Activated gamma-delta T cell treated with Interleukin-2 at 50 U/mL for 16 hours (primary cell): ENCODE measurements around the gene MRPL41.
"Not testable (repeated sequence)": the region's sequence is repeated elsewhere in the genome, so short reads cannot be mapped to it uniquely, and the experiment has no call there.

Experiments used
- DNase-seq: peaks from one replicate; pipeline ENCODE4 v3.0.0-alpha.2; 2020

The MRPL41 gene

DNA sequence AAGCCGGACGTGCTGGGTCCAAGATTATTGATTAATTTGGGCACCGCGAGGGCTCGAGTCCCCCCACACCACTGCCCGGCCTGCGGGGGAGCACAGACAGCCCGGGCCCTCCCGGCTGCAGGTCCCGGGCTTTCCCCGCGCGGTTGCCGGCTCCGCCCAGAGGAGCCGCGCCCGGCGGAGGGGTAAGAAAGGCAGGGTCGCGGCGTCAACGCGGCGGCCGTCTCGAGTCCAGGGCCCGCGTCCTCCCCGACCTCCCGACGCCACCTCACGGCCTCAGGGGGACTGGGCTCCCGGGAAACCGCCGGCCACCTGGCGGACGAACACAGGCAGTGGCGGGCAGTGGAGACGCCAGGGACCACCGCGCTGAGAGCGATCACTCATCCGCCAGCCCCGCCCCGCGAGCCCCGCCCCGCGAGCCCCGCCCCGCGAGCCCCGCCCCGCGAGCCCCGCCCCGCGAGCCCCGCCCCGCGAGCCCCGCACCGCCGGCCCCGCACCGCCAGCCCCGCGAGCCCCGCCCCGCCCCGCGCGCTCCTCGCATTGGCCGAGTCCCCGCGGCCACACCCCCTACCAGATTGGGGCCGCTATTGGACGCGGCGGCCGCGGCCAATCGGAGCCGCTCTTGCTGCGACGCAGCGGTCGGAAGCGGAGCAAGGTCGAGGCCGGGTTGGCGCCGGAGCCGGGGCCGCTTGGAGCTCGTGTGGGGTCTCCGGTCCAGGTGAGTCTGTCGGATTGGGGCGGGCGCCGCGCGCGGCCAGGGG lies at the start of gene MRPL41:
TSS of gene MRPL41 (plus strand) at position 616 of the 758 bp plus-strand sequence. CDS start 203 bp downstream, outside the sequence.
- DNase-seq: peak; percentile 82

DNA sequence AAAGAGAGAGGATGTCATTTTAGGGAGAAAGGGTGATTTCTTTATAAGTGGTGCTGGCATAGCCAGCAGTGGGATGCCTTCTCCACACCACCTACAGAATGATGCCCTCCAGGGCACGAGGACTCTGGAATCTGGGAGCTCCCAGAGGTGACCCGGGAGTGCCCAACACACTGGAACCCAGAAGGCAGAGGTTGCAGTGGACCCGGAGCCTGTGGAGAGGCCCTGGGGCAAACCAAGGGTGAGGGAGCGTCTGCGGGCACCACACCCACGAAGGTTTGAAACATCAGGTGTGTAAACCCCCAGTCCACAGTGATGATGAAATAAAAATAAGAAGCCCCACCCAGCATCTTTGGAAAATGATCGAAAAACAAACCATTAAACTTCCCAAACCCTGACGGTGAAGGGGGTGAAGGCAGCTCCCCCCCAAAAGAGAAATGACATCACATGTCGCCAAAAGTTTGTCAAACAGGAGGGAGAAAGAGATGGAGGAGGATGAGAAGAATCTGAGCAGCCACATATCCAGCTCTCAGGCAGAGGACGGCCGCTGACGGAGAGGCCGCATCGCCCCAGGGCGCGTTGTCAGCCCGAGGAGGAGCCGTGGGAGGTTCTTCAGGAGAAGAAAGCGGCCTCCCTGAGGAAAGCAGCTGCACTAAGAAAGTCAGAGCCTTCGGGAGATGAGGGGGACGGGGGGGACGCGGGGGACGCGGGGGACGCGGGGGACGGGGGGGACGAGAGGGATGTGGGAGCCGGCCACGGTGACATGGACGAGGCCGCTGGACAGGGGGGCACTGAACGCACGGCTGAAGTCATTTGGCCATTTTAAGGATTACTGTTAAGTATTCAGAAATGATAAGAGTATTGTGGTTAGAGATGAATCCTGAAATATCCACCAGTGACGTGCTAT lies 49.4 kb upstream of the MRPL41 start:
- DNase-seq: no peak

DNA sequence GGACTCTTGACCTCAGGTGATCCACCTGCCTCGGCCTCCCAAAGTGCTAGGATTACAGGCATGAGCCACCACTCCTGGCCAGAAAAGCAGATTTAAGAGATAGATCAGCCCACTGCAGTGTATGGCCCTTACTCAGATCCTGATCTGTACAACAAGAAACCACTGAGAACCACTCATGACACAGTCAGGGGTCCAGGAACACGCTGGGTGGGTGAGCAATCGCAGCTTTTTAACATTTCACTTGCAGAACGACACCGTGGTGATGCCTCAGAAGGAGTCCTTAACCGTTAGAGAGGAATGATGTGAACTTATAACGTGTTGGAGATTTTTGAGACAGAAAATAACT lies 47.3 kb upstream of the MRPL41 start:
- no peak for DNase-seq

DNA sequence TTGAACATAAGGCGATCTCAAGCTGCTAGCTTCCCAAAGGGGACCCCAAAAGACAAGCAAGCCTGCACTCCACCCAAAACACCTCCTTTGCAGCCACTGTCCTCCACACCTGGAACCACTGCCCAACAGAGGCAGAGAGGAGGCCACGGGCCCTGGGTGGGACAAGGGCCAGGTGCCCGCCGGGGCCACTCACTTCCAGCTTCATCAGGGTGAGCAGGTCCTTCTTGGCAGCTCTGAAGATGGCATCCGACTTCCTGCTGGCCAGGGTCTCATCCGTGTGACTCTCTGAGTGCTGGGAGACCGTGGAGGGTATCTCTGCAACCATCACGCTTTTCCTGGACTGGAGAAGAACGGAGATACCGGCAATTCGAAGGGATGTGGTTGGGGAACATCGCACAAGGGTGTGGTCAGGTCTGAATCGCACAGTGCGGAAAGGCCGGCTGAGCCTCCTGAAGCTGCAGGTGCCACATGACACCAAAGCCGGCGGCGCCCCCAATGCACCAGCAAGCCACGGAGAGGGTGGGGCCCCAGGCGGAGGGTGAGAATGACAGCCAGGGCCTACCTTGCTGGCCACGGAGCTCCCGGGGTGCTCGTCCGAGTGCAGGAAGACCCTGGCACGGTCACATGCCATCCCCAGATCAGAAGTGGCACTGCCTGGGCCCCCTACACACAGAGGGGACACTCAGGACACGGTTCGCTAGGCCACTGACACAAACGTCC lies 46.1 kb upstream of the MRPL41 start:
- no peak for DNase-seq

DNA sequence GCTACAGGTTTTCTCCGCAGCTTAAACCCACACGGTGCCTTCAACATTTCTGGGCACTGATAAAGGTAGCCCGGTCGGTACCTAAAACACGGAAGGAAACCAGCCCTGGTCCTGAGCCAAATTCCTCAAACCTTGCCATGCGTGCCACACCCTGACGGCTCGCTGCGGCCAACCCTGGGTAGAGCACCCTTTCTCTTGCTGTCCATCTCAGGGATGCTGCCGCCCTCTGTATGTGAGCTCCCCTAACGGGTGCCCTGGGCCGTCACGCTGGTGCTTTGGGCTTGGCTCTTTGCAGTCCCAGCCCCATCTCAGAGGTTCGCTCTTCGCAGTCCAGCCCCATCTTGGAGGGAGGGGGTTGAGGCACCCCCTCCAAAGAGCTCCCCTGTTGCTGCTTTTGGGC lies 45.4 kb upstream of the MRPL41 start:
- DNase-seq: no peak

DNA sequence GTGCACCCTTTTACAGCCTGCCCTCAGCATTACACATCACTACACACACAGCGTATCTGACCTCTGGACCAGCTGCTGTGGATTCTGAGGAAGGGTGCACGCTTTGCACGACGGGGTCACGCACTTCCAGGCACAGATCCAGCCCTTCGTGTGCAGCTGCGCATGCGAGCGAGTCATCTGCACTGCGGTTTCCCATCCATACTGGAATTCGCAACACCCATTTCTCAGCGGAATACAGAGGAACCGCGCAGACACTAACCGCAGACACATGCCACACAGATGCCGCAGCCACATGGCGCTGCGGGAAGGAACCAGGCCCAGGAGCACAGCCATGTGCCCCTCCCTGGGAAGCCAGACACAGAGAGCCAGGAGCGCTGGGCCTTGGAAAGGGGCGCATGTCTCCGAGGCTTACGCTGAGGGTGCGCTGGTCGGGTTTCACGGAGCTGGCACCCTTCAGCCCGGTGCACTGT lies 44.9 kb upstream of the MRPL41 start:
- no peak for DNase-seq

DNA sequence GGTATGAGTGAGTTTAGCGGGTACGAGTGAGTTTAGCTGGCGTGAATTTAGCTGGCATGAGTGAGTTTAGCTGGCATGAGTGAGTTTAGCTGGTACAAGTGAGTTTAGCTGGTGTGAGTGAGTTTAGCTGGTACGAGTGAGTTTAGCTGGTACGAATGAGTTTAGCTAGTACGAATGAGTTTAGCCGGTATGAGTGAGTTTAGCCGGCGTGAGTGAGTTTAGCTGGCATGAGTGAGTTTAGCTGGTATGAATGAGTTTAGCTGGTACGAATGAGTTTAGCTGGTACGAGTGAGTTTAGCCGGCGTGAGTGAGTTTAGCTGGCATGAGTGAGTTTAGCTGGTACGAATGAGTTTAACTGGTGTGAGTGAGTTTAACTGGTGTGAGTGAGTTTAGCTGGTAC lies 42.5 kb upstream of the MRPL41 start:
- no peak for DNase-seq

DNA sequence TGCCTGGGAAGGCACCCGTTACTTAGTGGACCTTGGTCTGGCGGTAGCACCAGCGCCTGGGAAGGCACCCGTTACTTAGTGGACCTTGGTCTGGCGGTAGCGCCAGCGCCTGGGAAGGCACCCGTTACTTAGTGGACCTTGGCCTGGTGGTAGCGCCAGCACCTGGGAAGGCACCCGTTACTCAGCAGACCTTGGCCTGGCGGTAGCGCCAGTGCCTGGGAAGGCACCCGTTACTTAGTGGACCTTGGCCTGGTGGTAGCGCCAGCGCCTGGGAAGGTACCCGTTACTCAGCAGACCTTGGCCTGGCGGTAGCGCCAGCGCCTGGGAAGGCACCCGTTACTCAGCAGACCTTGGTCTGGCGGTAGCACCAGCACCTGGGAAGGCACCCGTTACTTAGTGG lies 40.6 kb upstream of the MRPL41 start:
- DNase-seq: not testable (repeated sequence)

DNA sequence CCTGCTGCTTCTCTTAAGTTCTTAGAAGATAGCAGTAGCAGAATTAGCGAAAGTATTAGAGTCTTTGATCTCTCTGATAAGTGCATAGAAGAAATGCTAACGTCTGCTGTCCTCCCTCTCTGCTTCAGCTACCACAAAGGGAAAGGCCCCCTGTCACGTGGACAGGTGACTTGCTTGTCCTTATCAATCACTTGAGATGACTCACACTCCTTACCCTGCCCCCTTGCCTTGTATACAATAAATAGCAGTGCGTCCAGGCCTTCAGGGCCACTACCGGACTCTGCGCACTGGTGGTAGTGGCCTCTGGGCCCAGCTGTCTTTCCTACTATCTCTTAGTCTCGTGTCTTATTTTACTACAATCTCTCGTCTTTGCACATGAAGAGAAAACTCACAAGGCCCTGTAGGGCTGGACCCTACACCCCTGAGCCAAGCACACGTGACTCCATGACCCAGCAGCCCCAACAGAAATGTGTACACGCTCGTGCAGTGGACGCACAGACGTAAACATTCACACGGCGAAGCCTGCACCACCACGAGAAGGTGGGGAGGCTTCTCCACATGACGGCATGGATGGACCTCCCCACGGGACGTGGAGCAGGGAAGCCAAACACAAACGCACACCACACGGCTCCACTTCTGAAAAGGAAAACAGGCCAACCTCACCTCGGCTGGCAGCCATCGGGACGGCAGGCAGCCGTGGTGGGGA lies 39.8 kb upstream of the MRPL41 start:
- DNase-seq: no peak

DNA sequence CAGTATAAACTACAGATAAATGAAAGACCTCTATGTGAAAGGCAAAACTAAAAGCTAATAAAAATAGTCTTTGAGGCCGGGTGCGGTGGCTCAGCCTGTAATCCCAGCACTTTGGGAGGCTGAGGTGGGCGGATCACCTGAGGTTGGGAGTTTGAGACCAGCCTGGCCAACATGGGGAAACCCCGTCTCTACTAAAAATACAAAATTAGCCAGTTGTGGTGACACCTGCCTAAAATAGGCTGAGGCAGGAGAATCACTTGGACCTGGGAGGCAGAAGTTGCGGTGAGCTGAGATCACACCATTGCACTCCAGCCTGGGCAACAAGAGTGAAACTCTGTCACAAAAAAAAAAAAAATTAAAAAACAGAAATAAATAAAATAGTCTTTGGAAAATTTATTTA lies 38.5 kb upstream of the MRPL41 start:
- DNase-seq: not testable (repeated sequence)

DNA sequence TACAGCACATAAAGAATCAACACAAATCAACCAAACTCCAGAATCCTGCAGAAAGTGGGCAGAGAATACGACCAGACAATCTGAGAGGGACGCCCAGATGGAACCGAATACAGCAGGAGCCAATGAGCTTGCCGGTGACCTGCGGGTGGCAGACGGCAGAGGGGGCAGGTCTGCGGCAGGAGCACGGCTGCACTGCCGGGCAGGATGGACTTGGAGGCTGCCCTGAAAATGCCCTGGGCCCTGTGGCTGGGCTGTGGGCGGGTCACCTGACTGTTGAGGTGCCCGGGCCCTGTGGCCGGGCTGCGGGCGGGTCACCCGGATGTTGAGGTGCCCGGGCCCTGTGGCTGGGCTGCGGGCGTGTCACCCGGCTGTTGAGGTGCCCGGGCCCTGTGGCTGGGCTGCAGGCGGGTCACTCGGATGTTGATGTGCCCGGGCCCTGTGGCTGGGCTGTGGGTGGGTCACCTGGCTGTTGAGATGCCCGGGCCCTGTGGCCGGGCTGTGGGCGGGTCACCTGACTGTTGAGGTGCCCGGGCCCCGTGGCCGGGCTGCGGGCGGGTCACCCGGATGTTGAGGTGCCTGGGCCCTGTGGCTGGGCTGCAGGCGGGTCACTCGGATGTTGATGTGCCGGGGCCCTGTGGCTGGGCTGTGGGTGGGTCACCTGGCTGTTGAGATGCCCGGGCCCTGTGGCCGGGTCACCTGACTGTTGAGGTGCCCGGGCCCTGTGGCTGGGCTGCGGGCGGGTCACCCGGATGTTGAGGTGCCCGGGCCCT lies 37.7 kb upstream of the MRPL41 start:
- DNase-seq: not testable (repeated sequence)

DNA sequence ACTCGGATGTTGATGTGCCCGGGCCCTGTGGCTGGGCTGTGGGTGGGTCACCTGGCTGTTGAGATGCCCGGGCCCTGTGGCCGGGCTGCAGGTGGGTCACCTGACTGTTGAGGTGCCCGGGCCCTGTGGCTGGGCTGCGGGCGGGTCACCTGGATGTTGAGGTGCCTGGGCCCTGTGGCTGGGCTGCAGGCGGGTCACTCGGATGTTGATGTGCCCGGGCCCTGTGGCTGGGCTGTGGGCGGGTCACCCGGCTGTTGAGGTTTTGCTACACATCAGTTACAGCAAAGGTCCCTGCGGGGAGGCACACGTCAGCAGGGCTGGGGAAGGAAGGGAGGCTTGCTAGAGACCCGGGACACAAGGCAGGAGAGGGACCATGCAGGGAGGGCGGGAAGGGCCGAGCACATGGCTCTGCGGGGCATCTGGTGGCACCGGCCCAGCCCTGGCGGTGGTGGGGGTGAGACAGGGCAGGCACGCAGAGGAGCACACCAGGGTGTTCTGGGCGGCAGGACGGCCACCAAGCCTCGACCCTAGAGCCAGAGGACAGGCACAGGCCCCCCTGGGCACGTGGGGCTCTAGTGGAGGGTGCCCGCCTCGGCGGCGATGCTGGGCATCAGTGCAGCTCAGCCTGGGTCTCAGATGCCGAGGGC lies 36.9 kb upstream of the MRPL41 start:
- no peak for DNase-seq

DNA sequence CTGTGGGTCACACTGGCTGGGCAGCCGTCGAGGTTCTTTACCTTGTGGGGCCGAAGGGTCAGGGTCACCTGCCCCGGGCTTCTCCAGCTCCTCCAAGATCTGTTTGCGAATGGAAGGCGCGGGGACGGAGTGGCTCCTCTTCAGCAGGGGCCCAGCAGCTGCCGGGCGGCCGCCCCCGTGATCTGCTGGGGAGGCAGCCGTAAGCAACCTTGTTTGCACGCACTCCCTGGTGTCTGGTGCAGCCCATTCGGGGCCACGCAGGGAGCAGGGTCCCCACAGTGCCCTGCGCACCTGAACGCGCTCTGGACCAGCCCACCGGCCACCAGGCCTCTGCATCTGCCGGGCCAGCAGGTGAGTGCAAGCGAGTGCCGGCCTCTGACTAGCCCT lies 36.3 kb upstream of the MRPL41 start:
- DNase-seq: no peak

DNA sequence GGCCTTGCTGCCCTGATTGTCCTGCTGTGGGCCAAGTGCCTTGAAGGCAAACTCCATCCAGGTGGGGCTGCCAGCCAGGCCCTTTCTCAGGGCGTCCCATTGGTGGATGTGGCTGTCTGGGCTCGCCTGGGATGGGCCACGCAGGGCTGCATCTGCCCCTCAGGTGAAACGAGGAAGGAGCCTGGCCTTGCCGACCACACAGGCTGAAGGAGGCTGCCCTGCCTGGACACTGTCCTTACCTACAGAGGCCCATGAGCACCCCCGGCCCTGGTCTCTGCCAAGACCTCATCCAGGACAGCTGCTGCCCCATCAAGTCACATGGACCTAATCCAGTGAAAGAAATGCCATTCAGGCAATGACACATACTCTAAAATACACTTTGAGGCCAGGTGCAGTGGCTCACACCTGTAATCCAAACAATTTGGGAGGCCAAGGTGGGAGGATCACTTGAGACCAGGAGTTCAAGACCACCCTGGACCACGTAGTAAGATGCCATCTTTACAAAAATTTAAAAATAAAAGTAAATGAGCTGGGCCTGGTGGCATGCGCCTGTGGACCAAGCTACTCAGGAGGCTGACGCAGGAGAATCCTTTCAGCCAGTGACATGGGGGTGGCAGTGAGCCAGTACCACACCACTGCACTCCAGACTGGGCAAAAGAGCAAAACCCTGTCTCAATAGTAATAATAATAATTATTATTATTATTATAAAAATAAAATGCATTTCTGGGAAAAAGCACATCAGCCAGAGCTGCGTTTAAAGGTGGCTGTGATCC lies 35.3 kb upstream of the MRPL41 start:
- DNase-seq: no peak

DNA sequence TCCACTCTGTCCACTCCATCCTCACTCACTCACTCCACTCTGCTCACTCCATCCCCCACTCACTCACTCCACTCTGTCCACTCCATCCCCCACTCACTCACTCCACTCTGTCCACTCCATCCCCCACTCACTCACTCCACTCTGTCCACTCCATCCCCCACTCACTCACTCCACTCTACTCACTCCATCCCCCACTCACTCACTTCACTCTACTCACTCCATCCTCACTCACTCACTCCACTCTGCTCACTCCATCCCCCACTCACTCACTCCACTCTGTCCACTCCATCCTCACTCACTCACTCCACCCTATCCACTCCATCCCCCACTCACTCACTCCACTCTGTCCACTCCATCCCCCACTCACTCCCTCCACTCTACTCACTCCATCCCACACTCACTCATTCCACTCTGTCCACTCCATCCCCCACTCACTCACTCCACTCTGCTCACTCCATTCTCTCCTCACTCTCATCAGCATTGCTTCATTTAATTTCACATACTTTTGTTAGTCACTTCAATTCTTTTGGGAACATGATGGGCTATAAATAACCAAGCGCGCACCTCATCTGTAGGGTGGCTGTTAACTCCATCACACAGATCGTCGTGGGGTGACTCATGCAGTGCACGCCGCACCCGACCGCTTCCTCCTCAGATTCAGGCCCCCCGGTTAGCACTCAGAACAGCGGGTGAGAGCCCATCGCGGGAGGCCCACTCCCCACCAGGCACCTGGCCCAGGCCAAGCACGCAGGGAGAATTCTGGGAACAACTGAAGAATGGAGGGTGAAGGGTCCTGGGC lies 32.8 kb upstream of the MRPL41 start:
- DNase-seq: not testable (repeated sequence)

DNA sequence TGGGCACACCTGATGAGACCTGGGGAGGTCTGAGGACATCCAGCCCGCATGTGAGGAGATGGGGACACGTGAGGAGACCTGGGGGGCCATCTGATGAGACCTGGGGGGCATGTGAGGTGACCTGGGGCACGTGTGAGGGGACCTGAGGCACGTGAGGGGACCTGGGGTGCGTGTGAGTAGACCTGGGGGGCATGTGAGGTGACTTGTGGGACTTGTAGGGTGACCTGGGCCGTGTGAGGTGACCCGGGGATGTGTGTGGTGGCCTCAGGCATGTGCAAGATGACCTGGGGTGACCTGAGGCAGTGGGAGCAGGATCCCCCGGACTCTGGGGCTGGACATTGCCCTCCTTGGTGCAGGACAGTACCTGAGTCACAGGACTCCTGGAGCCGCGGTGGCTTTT lies 32.1 kb upstream of the MRPL41 start:
- DNase-seq: no peak

DNA sequence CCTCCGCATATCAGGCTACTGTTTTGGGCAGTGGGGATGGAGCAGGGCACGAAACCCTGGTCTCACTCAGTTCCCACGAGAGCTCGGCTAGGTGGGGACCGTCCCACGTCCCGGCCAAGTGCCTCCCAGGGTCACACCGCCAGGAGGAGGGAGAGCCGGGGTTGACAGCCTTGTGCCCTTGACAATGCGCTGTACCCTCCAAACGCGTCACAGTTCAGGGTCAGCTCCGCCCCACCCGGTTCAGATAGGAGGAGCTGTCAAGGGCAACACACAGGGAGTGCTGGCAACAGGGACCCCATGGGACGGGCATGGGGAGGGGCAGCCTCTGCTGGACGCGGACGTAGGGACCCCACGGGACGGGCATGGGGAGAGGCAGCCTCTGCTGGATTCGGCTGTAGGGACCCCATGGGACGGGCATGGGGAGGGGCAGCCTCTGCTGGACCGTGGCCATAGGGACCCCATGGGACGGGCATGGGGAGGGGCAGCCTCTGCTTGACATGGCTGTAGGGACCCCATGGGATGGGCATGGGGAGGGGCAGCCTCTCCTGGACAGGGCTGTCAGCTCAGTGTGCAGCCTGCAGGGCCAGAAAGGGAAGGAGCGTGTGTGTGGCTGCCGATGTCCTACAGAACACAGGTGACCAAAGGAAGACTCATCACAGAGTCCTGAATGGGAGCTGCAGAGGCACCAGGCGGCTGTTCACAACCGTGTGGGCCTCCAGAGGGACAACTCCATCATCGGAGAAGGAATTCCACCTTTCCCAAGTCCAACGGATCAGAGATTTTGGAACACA lies 30.9 kb upstream of the MRPL41 start:
- DNase-seq: no peak

DNA sequence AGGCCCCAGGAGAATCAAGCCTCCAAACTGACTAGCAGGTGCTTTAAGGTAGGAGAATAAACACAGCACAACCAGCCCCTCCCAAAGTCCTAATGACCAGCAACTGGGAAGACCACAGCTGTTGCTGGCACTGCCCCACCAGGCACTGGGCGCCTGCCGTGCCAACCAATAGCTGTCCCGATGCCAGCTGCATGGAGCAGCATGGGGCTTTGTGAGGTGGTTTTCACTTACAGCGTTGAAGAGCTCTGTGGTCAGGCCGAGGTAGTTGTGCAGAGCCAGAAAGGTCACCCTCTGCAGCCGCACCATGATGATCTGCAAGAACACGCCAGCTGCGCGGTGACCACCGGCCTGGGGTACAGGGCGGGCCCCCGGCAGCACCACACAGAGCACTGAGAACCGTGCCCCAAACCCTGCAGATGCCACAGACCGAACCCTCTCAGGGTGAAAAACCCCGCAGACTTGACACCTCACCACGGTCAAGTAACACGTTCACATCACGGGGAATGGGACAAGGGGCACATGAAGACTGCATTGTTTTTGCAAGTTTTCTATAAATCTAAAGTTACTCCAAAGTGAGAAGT lies 30.2 kb upstream of the MRPL41 start:
- DNase-seq: no peak
